IPS DF 19.7 (cell line): ENCODE results near the gene TMEM8B.
"Not testable (repeated sequence)": the region's sequence is repeated elsewhere in the genome, so short reads cannot be mapped to it uniquely, and the experiment has no call there.

ENCODE experiments used
- DNase-seq: peaks from one replicate; pipeline ENCODE4 v3.0.0-alpha.2; 2013; ENCODE audit warnings: low read depth, low spot score

Gene TMEM8B

DNA sequence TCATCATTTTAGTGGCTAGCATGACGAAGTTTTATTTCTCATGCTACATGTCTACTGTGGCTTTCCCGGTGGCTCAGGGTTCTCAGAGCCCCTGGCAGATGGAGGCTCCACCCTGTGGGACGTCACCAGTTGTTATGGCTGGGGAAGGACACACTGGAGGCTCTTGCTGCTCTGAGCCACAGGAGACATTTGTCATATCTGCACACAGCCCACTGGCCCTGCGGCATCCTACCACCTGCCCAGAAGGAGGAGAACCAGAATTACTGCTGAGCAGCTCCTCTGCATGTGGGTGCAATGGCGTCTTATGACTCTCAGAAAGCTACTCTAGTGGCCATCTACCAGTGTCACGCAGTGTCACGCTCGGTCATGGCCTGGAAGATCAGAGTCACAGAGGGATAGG, 34.6 kb downstream of the TMEM8B start:
- no peak for DNase-seq

DNA sequence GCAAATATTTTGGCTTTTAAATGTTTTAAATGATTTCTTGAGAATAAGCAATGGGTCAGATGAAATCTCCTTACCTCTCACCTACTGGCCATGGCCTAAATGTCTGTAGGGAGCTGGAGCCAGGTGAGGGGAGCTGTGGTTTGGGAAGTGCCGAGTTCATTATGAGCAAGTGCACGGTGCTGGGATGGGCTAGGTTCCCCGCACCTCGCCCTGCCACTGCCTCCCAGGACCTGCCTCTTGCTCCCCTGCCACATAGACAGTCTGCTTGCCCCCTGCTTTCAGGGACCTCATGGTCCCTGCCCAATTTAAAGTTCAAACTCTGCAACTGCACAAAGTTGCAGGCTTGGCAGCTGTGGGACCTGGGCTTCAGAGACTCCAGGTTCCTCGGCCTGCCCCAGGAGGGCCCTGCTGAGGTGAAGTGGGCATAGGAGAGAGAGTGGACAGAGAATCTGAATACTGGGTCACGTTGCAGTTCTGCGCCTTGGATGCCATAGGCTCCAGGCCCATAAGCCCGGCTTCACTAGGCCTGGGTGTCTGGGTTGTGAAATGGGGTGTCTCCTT, 35.7 kb downstream of the TMEM8B start:
- DNase-seq, result no peak

DNA sequence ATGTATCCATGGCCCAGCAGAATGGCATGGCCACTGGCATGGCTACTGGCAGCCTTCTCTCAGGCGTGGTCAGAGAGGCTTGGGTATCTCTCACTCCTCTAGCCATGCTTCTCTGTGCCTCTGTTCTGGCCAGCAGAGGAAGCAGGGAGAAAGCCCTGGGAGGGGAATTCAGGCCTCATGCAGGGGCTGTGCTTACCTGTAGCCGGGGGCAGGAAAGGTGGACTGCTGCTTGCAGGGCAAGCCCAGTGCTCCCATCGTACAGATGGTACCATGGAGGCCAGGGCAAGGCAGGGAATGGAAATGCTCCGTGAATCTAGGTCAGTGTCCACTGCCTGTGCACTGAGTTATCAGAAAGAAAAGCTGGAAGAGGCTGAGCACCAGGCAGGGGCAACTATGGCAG, 38.5 kb downstream of the TMEM8B start:
- no peak for DNase-seq

DNA sequence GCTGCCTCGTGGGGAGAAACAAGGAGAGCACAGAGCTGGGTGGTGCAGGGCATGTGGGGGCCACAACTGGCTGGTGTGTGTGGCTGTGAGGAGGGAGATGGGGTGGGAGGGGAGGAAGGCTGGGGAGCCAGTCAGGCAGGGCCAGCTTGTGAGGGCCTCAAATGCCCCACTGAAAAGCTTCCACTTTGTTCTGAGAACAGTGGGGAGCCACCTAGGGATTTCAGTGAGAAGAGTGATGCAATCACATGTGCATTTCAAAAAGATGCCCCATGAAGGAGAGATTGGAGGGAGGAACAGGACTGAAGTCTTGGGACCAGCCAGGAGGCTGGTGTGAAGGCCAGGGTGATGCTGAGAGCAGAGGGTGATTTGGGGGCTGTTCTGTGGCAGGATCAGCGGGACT, 39.9 kb downstream of the TMEM8B start:
- no peak for DNase-seq

DNA sequence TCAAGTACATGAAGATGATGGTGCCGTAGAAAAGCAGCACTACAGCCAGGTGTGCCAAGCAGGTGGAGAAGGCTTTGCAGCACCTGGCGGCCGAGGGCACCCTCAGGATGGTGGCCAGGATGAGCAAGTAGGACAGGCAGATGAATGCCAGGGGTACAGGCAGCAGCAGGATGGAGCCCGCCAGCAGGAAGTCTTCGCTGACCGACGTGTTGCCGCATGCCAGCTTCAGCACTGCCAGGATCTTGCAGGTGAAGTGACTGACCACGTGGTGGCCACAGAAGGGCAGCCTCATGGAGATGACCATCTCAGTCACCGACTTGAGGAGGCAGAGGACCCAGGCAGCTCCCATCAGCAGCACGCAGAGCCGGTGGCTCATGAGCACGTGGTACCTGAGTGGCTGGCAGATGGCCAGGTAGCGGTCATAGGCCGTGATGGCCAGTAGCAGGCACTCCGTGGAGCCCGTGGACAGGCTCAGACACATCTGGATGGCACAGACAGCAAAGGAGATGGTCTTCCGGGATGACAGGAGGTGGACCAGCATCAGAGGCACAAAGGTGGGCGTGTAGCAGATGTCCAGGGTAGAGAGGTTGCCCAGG, 40.7 kb downstream of the TMEM8B start:
- no peak for DNase-seq

DNA sequence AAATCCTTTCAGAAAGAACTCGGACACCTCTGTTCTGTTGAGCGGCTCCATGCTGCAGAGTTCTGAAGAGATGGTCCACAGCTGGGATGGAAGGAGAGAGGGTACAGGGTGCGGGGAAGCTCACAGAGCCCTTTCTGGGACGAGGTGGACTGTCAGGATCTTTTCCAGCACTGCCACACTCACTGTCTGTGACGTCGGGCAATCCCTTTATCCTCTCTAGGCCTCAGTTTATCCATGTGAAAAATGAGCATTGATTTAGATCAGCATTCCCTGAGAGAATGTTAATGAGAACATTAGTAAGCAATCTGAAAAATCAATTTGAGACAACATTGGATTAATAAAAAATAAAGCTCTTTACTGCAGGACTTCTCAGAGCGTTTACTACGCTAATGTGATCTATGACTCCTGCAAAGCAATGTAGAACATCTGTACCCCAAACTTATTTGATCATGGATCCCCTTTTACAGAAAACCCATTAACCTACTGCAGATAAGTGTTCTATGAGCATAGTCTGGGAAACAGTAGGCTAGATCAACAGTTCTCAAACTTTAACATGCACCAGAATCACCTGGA, 41.4 kb downstream of the TMEM8B start, which contains the start of gene OR13J1:
Gene OR13J1 (minus strand): TSS at position 51 of the 573 bp plus-strand sequence. CDS start 0 bp downstream, at position 51.
- DNase-seq, result no peak

DNA sequence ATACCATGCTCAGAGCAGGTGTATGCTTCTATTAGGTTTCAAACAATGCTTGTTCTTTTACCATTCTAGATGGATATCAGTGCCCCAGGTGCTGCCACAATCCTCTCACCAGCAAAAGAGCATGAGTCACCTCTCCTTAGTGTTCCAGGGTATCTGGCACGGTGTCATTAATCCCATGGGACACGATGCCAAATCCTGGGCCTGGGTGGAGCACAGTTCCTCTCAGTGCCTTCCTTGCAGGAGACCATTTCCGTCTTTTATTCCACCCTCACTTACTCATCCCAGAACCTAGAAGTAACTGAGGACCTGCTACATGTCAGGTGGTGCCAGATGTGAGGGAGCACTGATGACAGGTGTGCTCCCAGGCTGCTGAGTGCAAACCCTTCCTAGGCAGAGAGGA, 42.5 kb downstream of the TMEM8B start:
- DNase-seq, result no peak

DNA sequence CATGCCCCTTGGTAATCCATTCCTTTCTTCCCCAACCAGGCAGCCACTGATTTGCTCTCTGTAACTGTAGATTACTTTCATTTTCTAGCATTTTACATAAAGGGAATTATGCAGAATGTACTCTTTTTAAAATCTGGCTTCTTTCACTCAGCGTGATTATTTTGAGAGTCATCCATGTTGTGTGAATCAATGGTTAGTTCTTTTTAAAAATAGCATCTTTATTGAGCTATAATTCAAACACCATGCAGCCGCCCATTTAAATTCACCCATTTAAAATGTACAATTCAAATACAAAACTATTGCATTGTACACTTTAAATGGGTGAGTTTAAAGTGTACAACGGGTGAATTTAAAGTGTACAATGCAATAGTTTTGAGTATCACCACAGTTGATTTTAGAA, 43.5 kb downstream of the TMEM8B start:
- DNase-seq, result no peak

DNA sequence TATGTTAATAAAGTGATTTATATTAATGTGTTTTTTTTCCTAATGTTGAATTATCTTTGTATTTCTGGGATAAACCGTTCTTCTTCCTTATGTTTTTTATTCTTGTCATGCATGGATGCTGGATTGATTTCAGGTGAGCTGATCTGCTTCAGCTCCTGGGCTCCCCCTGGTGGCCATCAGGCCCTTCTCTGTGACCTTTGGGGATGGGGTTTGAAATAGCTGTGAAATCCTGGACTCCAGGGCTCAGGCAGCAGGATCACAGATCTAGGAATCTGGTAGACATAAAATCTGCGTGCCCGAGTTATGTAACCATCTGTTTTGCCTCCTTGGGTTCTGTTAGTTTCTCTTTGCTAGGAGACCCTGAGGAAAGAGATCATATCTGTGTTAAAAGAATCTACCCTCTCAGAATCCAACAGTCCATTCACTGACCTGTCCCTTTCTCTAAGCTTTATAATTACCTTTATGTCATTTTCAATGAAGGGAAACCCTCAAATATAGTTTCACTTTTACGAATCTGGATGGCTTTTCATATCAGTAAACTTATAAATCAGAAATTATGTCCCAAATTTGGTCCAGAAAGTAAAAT, 53.3 kb downstream of the TMEM8B start:
- no peak for DNase-seq

DNA sequence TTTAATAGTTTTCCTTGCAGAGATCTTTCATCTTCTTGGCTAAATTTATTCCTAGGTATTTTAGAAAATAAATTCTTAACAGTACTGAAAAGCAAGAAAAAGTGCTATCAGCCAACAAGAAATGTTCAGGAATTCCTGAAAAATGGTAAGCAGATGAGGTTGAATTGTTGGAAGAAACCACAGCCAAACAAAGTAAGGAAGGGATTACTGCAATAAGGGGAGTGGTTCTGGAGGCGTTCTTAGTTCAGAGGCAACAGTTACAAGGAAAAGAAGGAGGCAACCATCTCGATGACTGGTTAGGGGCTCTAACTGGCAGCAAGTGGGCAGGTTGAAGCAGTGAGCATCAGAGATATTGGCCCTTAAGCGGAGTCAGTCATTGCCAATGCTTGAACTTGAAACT, 54.0 kb downstream of the TMEM8B start:
- no peak for DNase-seq

DNA sequence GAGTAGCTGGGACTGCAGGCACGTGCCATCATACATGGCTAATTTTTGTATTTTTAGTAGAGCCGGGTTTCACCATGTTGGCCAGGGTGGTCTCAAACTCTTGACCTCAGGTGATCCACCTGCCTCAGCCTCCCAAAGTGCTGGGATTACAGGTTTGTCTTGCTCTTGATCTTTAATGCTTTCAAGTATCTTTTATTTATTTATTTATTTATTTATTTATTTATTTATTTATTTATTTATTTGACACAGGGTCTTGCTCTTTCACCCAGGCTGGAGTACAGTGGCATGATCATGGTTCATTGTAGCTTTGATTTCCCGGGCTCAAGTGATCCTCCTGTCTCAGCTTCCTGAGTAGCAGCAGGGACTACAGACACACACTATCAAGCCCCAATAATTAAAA, 55.9 kb downstream of the TMEM8B start:
- DNase-seq, result not testable (repeated sequence)

DNA sequence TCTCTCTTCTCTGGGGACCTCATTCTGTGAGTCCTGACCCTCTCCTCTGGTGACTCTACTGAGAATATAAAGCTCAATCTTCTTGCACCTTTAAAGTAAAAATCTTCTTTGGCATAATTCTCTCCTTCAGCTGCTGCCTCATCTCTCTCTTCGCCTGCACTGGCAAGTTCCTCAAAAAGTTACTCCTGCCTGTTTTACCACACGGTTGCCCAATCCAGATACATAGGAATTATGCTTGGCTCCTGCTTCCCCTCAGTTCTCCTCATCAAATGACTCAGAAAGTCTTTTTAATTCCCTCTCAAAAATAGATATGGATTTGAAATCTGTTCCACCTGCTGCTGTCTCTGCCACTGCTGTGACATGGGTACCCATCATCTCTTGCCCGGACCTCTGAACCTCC, 62.6 kb downstream of the TMEM8B start:
- DNase-seq, result no peak

DNA sequence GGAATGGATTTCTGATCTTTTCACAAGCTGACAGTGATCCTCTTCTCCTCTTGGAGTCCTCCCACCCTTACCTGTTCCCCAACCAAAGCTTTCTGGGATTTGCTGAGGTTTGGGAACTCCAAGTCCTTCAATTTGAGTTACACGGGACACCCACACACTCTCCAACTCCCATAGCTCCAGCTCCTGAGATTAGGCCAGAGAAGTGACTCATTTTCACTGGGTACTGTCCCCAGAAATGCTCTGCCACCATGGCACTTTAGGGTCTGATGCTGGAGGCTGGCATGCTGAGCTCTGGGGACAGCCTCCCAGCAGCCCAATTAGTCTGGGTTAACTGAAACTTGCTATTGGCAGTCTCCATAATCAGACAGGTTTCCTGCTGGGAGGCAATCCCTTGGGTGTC, 63.0 kb downstream of the TMEM8B start:
- DNase-seq, result no peak

DNA sequence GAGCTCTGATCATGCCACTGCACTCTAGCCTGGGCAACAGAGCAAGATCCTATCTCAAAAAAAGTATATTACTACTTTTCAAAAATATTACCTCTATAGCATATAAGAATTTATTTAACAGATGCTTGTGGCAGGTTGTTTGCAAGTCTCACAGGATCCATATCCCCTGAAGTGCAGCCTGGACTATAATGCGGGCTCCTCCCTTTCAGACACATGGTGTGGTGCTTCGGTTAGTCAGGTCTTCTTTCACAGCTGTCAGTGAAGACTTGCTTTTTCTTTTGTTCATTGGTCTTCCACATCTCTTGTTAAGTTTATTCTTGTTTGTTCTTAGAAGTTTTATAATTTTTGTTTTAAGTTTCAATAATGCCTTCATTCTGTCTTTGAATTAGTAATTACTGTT, 67.5 kb downstream of the TMEM8B start:
- no peak for DNase-seq

DNA sequence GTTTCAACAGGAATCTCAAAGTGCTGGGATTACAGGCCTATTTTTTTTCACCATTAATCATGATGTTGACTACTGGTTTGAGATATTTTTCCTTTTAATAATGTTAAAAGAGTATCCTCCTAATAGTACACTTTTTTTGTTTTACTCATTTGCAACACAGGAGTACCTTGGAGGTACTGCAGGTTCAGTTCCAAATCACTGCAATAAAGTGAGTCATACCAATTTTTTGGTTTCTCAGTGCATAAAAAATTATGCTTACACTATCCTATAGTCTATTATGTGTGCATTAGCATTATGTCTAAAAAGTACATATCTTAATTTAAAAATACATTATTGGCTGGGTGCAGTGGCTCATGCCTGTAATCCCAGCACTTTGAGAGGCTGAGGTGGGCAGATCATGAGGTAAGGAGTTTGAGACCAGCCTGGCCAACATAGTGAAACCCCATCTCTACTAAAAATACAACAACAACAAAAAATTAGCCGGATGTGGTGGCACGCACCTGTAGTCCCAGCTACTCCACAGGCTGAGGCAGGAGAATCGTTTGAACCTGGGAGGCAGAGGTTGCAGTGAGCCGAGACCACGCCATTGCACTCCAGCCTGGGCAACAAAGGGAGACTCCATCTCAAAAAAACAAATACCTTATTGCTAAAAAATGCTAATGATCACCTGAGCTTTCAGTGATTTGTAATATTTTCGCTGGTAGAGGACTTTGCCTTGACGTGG, 68.5 kb downstream of the TMEM8B start:
- not testable (repeated sequence) for DNase-seq

DNA sequence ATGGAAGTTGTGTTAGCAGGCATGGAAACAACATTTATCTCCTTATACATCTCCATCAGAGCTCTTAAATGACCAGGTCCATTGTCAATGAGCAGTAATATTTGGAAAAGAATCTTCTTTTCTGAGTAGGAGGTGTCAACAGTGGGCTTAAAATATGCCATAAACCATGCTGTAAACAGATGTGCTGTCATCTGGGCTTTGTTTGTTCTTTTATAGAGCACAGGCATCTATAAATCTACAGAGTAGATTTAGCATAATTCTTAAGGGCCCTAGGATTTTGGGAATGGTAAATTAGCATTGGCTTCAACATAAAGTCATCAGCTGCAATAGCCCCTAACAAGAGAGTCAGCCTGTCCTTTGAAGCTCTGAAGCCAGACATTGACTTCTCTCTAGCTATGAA, 69.3 kb downstream of the TMEM8B start:
- DNase-seq, result no peak

DNA sequence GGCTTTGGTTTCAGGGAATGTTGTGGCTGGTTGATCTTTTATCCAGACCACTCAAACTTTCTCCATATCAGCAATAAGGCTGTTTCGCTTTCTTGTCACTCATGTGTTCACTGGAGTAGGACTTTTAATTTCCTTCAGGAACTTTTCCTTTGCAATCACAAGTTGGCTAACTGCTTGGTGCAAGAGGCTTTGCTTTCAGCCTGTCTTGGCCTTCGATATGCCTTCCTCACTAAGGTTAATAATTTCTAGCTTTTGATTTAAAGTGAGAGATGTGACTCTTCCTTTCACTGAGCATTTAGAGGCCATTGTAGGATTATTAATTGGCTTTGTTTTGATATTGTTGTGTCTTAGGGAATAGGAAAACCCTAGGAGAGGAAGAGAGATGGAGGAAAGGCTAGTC, 70.0 kb downstream of the TMEM8B start:
- DNase-seq, result no peak

DNA sequence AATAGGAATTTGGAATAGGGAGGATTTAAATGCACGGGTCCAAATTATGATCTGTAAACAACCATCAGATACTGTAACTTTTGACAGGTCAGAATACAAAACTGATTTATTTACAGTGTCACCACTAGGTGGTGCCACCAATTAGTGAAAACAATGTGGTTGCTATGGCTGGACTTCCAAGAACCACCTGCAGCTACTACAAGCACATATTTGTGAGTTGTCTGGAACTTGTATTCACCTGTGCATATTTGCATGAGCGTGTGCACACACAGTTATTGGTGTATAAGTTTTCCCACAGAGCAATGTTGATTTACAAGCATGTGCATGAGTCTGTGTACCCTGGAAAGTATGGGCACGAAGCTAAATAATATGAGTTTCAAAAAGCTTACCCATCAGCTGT, 74.0 kb downstream of the TMEM8B start:
- DNase-seq, result no peak

DNA sequence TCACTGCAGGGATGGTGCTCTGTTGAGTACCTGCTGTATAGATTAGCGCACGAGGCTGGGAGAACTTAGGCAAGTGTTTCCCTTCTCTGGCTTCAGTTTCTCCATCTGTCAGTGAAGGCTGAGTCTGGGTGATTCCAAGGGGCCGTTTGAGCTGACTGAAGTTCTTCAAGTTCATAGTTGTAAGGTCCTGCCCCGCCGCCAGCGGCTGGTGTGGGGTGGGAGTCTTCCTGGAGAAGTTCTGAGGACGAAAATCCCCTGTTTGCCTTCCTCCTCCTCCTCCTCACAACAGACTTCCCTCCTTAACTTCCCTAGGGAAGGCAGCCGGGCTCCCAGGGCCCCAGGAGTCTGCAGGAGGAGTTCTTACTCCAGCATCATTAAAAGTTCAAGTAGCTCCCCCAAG, 75.3 kb downstream of the TMEM8B start:
- DNase-seq, result no peak

DNA sequence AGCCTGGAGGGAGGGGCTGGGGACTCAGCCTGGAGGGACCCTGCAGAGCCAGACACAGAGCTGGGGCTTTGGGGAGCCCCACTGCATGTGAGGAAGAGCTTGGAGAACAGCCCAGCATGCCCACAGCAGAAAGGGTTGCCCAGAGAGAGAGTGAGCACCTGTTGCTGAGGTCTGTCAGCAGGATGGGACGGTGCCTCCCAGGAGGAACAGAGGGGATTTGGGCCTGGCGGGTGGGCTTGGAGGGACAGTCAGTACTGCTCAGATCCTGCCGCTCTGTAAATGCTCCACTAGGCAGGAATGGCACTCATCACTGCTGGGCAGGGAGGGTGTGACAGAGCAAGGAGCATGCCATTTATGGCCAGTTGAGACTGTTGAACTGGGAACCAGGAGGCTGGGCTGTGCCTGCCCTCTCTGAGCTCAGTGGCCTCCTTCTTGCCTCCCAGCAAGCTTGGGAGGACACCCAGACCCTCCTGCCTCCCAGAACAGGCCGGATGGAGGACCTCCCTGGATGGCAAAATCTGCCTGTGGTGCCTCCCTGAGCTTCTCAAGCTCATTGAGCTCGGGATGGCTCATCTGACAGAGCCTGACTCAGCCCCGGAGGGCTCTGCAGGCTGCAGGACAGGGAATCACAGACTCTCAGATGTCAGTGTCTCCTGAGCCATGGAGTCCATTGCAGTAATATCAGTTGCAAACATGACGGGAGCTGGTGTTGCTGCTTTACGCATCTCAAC, 76.2 kb downstream of the TMEM8B start:
- DNase-seq, result no peak

DNA sequence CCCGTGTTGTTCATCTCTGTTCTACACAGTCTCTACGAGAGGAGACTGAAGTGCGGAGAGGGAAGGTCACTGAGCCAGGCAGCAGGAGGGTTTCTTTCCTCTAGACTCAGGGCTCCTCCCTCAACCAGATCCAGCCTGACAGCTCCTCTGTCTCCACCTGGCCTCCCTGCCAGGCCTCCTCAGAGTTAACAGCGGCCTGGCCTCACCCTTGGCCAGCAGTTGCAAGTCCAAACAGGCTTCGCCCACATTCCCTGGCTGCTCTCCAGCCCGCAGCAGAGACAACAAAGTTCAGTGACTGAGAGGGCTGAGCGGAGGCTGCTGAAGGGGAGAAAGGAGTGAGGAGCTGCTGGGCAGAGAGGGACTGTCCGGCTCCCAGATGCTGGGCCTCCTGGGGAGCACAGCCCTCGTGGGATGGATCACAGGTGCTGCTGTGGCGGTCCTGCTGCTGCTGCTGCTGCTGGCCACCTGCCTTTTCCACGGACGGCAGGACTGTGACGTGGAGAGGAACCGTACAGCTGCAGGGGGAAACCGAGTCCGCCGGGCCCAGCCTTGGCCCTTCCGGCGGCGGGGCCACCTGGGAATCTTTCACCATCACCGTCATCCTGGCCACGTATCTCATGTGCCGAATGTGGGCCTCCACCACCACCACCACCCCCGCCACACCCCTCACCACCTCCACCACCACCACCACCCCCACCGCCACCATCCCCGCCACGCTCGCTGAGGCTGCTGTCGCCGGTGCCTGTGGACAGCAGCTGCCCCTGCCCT, 77.1 kb downstream of the TMEM8B start, which contains the start of gene HRCT1:
Gene HRCT1 (plus strand): TSS at position 291 of the 768 bp plus-strand sequence. CDS start 86 bp downstream, at position 377.
- no peak for DNase-seq
